HG03025 (cell line): Measurements from ENCODE around the gene ASS1.

Experiments
- ATAC-seq: cut with Tn5 transposase; IDR thresholded peaks from one replicate; pipeline ENCODE4 v1.9.1; 2021; ENCODE audit warnings: mild to moderate bottlenecking, moderate library complexity; ENCODE audit not compliant: unreplicated experiment, low FRiP score

Gene ASS1

GRCh38 chr9:130470269-130470668, 25.5 kb downstream of the ASS1 start:
- no peak for ATAC-seq

GRCh38 chr9:130470950-130471349, 26.2 kb downstream of the ASS1 start:
- ATAC-seq = no peak

GRCh38 chr9:130471411-130472183, 26.8 kb downstream of the ASS1 start:
- no peak for ATAC-seq

- ATAC-seq = no peak
Observed at GRCh38 chr9:130472184-130472705, 27.5 kb downstream of the ASS1 start.

- ATAC-seq = no peak
Observed at GRCh38 chr9:130473009-130473408, 28.2 kb downstream of the ASS1 start.

GRCh38 chr9:130473566-130473965, 28.8 kb downstream of the ASS1 start:
- no peak for ATAC-seq

GRCh38 chr9:130474106-130474505, 29.3 kb downstream of the ASS1 start:
- ATAC-seq = no peak

- no peak for ATAC-seq
Observed at GRCh38 chr9:130476151-130476730, 31.5 kb downstream of the ASS1 start.

GRCh38 chr9:130477564-130477963, 32.8 kb downstream of the ASS1 start:
- no peak for ATAC-seq

- ATAC-seq = no peak
Observed at GRCh38 chr9:130478152-130478551, 33.4 kb downstream of the ASS1 start.

- ATAC-seq = no peak
Observed at GRCh38 chr9:130478736-130479575, 34.2 kb downstream of the ASS1 start.

GRCh38 chr9:130479587-130479986, 34.8 kb downstream of the ASS1 start:
- ATAC-seq = no peak

- no peak for ATAC-seq
Observed at GRCh38 chr9:130480673-130481072, 35.9 kb downstream of the ASS1 start.

- no peak for ATAC-seq
Observed at GRCh38 chr9:130482463-130482862, 37.7 kb downstream of the ASS1 start.

- ATAC-seq = no peak
Observed at GRCh38 chr9:130483371-130483971, 38.7 kb downstream of the ASS1 start.

- ATAC-seq = no peak
Observed at GRCh38 chr9:130484362-130485072, 39.8 kb downstream of the ASS1 start.

GRCh38 chr9:130486103-130486502, 41.3 kb downstream of the ASS1 start:
- no peak for ATAC-seq

GRCh38 chr9:130487500-130487899, 42.7 kb downstream of the ASS1 start:
- no peak for ATAC-seq

GRCh38 chr9:130488621-130489330, 44.0 kb downstream of the ASS1 start:
- no peak for ATAC-seq
